Measurements from ENCODE around the gene SLC38A1. TPM values are rescaled to one million over a fixed set of nuclear protein-coding genes. Genes with fewer than 3 reads are reported as not detected.

The SLC38A1 gene
- total RNA-seq, 1 experiment from 2014 or later: 107 TPM

DNA sequence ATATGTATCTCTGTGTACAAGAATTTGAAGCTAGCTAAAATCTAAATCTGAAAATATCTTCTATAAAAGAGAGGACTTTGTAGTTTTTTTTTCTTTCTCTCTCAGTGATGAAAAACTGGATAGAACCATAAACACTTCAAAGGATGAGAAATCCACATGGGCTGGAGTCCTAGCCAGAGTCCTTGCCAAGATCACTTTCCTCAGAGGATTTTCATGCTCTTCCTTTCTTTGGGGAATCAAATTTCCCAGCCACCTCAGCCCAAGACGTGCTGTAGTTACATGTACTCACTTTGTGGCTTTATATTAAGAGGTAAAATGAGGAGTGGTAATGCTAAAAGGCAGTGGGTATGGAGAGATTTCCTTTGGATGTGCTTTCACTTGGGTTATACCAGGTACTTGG is 110.3 kb downstream of the SLC38A1 start:
- Histone ChIP-seq H3K9ac (ENCODE audit: low read length) (no peak overlapping the region), H3K27me3 (ENCODE audit: low read length) (no peaks in the 10 kb centered on the region), H3K36me3 (ENCODE audit: low read depth, low read length) (no peaks in the 10 kb centered on the region), H2AFZ (ENCODE audit: low read length) (no peak overlapping the region), H3K4me3 (ENCODE audit: low read length) (no peak overlapping the region), H3K79me2 (ENCODE audit: low read length) (no peaks in the 10 kb centered on the region), H4K20me1 (ENCODE audit: low read length) (no peaks in the 10 kb centered on the region), H3K9me2 (replicated peaks; ENCODE audit: low read length) (no peaks in the 10 kb centered on the region), H3K9me3 (ENCODE audit: low read length) (no peaks in the 10 kb centered on the region), H3K4me1 (ENCODE audit: insufficient read depth, low read length) (peaks cover 11% of the 10 kb centered on the region), H3K27ac (ENCODE audit: low read length) (no peak overlapping the region), H3K4me2 (ENCODE audit: low read length) (no peak overlapping the region), H3F3A (ENCODE audit: low read length, unreplicated experiment) (no peaks in the 10 kb centered on the region)
- DNase-seq (no peak), ATAC-seq (no peak)
- CTCF ChIA-PET: no interaction called here
- BruUV-seq (replicated peaks): no TSS peak
- no peak for TF ChIP-seq EZH2 (IDR thresholded peaks at IDR 0.05; ENCODE audit: low read length, unreplicated experiment)
- TF ChIP-seq, protein P1, sequence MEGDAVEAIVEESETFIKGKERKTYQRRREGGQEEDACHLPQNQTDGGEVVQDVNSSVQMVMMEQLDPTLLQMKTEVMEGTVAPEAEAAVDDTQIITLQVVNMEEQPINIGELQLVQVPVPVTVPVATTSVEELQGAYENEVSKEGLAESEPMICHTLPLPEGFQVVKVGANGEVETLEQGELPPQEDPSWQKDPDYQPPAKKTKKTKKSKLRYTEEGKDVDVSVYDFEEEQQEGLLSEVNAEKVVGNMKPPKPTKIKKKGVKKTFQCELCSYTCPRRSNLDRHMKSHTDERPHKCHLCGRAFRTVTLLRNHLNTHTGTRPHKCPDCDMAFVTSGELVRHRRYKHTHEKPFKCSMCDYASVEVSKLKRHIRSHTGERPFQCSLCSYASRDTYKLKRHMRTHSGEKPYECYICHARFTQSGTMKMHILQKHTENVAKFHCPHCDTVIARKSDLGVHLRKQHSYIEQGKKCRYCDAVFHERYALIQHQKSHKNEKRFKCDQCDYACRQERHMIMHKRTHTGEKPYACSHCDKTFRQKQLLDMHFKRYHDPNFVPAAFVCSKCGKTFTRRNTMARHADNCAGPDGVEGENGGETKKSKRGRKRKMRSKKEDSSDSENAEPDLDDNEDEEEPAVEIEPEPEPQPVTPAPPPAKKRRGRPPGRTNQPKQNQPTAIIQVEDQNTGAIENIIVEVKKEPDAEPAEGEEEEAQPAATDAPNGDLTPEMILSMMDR (conservative IDR thresholded peaks at IDR 0.05; ENCODE audit: low read depth, low read length): no peak
- no peak for TF ChIP-seq EZH2phosphoT487 (IDR thresholded peaks at IDR 0.05; ENCODE audit: borderline replicate concordance, low read length)
- intact Hi-C loops (cut with micrococcal nuclease): loop anchor here (10.0 kb wide), 1 partner anchor 506 kb away; no protein-coding TSS in a partner anchor
- POLR2A ChIA-PET (ENCODE audit: unreplicated experiment): no interaction called here

DNA sequence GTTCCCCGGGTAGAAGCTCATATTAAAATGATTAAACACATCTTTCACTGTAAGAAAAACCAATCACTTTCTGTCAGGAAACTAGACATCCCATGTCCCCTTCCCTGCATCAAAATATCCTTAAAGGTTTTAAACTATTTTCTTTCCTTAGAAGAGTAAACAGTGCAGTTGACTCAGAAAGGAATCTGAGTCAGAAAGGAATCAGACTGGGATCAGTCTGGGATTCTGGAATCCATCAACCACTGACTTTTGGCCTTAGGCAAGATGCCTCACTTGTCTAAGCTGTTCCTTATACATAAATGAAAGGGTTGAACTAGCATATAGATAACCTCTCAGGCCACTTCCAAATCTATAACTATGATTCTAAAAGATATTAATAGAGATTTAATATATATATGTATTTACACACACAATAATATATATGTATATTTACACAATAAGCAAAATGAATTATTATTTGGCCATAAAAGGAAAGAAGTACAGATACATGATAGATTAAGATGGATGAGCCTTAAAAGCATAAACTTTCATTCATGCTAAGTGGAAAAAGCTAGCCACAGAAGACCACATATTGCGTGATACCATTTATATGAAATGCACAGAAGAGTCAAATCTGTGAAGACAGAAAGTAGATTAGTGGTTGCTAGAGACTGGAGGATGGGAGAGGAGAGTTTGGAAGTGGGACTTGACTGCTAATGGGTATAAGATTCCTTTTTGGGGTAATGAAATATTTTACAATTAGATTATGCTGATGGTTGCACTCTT is 114.4 kb downstream of the SLC38A1 start:
- no peaks in the 10 kb centered on the region for H4K20me1 ChIP-seq (ENCODE audit: low read length)
- H3K4me1 ChIP-seq (ENCODE audit: insufficient read depth, low read length): peaks cover 21% of the 10 kb centered on the region
- intact Hi-C loops (cut with micrococcal nuclease): loop anchor here (5.0 to 10.0 kb wide), 4 partner anchors 33 to 510 kb away; no protein-coding TSS in a partner anchor
- H3F3A ChIP-seq (ENCODE audit: low read length, unreplicated experiment): no peaks in the 10 kb centered on the region
- H2AFZ ChIP-seq (ENCODE audit: low read length): no peak overlapping the region
- H3K79me2 ChIP-seq (ENCODE audit: low read length): no peaks in the 10 kb centered on the region
- no peaks in the 10 kb centered on the region for H3K27me3 ChIP-seq (ENCODE audit: low read length)
- DNase-seq (peak; percentile 93), ATAC-seq (peak; percentile 91)
- no peaks in the 10 kb centered on the region for H3K36me3 ChIP-seq (ENCODE audit: low read depth, low read length)
- H3K9me2 ChIP-seq (replicated peaks; ENCODE audit: low read length): no peaks in the 10 kb centered on the region
- no TSS peak for BruUV-seq (replicated peaks)
- POLR2A ChIA-PET (ENCODE audit: unreplicated experiment): interaction anchor here (0.5 kb wide), 1 partner anchor 34 kb away, joined by 3 read pairs; no protein-coding TSS in a partner anchor
- no peaks in the 10 kb centered on the region for H3K9me3 ChIP-seq (ENCODE audit: low read length)
- peak overlapping the region; percentile 20 for H3K27ac ChIP-seq (ENCODE audit: low read length)
- peak overlapping the region; percentile 42 for H3K4me2 ChIP-seq (ENCODE audit: low read length)
- CTCF ChIA-PET: interaction anchor here (0.7 kb wide), 1 partner anchor 55 kb away, joined by 4 read pairs; no protein-coding TSS in a partner anchor
- no peak for TF ChIP-seq EZH2phosphoT487 (IDR thresholded peaks at IDR 0.05; ENCODE audit: borderline replicate concordance, low read length)
- TF ChIP-seq EZH2 (IDR thresholded peaks at IDR 0.05; ENCODE audit: low read length, unreplicated experiment): no peak
- TF ChIP-seq, protein P1 (conservative IDR thresholded peaks at IDR 0.05; ENCODE audit: low read depth, low read length): no peak
- no peak overlapping the region for H3K9ac ChIP-seq (ENCODE audit: low read length)
- H3K4me3 ChIP-seq (ENCODE audit: low read length): peak overlapping the region; percentile 13; the same call in 1 of the 2 replicates
